Measurements from ENCODE around the gene ST3GAL3.

Gene ST3GAL3

GRCh38 chr1:43885279-43885801 is 178.0 kb downstream of the ST3GAL3 start (continued):
- TF ChIP-seq ZNF266 (tag by site-specific recombination; IDR thresholded peaks at IDR 0.05; ENCODE audit: low read depth), result no peak
- TF ChIP-seq TCF7L2 (IDR thresholded peaks at IDR 0.05; ENCODE audit: borderline replicate concordance, low read depth, low read length), result no peak
- TF ChIP-seq ZNF530 (tag by site-specific recombination; IDR thresholded peaks at IDR 0.05; ENCODE audit: low read depth), result no peak
- no peak for TF ChIP-seq KLF8 (tag by site-specific recombination; IDR thresholded peaks at IDR 0.05)
- peak; percentile 56 for TF ChIP-seq ZXDB (tag by site-specific recombination; IDR thresholded peaks at IDR 0.05)
- no peak for TF ChIP-seq PRDM2 (tag by site-specific recombination; IDR thresholded peaks at IDR 0.05; ENCODE audit: borderline replicate concordance)
- TF ChIP-seq KLF7 (tag by site-specific recombination; IDR thresholded peaks at IDR 0.05; ENCODE audit: borderline replicate concordance), result peak; percentile 47; the same call in 1 of the 2 replicates
- peak; percentile 44; the same call in 1 of the 2 replicates for TF ChIP-seq ZNF692 (tag by site-specific recombination; IDR thresholded peaks at IDR 0.05)
- TF ChIP-seq ZBTB48 (tag by site-specific recombination; IDR thresholded peaks at IDR 0.05), result 0 out of 2 replicates have a peak, but pooled peaks have one; percentile 15
- no peak for TF ChIP-seq ZNF221 (tag by site-specific recombination; IDR thresholded peaks at IDR 0.05; ENCODE audit: borderline replicate concordance)
- peak; percentile 35; the same call in 1 of the 2 replicates for TF ChIP-seq KLF9 (tag by site-specific recombination; IDR thresholded peaks at IDR 0.05; ENCODE audit: low read depth)
- no peak for TF ChIP-seq ZNF792 (tag by site-specific recombination; IDR thresholded peaks at IDR 0.05)
- peak; percentile 40 for TF ChIP-seq ZNF341 (tag by site-specific recombination; IDR thresholded peaks at IDR 0.05; ENCODE audit: low read depth)
- TF ChIP-seq ZNF513 (tag by site-specific recombination; IDR thresholded peaks at IDR 0.05), result no peak
- peak; percentile 73; the same call in 1 of the 2 replicates for TF ChIP-seq GLIS2 (tag by site-specific recombination; IDR thresholded peaks at IDR 0.05)
- TF ChIP-seq ZNF549 (tag by site-specific recombination; IDR thresholded peaks at IDR 0.05), result no peak
- no peak for TF ChIP-seq ZNF184 (tag by site-specific recombination; IDR thresholded peaks at IDR 0.05)
- peak; percentile 64 for TF ChIP-seq PRDM10 (tag by site-specific recombination; IDR thresholded peaks at IDR 0.05)
- no peak for TF ChIP-seq HOXC10 (CRISPR knock-in tag; IDR thresholded peaks at IDR 0.05)
- TF ChIP-seq ZNF274 (IDR thresholded peaks at IDR 0.05; ENCODE audit: low read length), result no peak
- no peak for TF ChIP-seq ZNF274 (tag by site-specific recombination; IDR thresholded peaks at IDR 0.05; ENCODE audit: borderline replicate concordance)
- TF ChIP-seq GLI4 (tag by site-specific recombination; IDR thresholded peaks at IDR 0.05), result no peak
- no peak for TF ChIP-seq ZNF501 (tag by site-specific recombination; IDR thresholded peaks at IDR 0.05)
- TF ChIP-seq ZNF148 (tag by site-specific recombination; IDR thresholded peaks at IDR 0.05; ENCODE audit: borderline replicate concordance), result no peak
- no peak for TF ChIP-seq ZNF302 (tag by site-specific recombination; IDR thresholded peaks at IDR 0.05; ENCODE audit: low read depth)
- no peak for TF ChIP-seq ZNF248 (tag by site-specific recombination; IDR thresholded peaks at IDR 0.05)
